Keratinocyte (primary cell): ENCODE results near the gene ROR1.

Source experiments
- EZH2 ChIP-seq: IDR thresholded peaks from one replicate; pipeline ENCODE4 v1.6.1; 2012; ENCODE audit warnings: inconsistent platforms, mild to moderate bottlenecking, low read length, moderate library complexity
- TF ChIP-seq, protein P1 (sequence below), 3 experiments: IDR thresholded peaks in 1 of 3; conservative IDR thresholded peaks in 1 of 3; optimal IDR thresholded peaks in 1 of 3; 2 replicates in 2 of 3; 3 replicates in 1 of 3; pipeline versions ENCODE3 to v1.5.1; 2011; ENCODE audit warnings: low read length in 3 of 3, mild to moderate bottlenecking in 3 of 3, moderate library complexity in 2 of 3, control low read depth in 1 of 3, inconsistent platforms in 1 of 3; ENCODE audit not compliant: insufficient read depth in 2 of 3; ENCODE audit errors: extremely low read depth in 1 of 3

DNA sequence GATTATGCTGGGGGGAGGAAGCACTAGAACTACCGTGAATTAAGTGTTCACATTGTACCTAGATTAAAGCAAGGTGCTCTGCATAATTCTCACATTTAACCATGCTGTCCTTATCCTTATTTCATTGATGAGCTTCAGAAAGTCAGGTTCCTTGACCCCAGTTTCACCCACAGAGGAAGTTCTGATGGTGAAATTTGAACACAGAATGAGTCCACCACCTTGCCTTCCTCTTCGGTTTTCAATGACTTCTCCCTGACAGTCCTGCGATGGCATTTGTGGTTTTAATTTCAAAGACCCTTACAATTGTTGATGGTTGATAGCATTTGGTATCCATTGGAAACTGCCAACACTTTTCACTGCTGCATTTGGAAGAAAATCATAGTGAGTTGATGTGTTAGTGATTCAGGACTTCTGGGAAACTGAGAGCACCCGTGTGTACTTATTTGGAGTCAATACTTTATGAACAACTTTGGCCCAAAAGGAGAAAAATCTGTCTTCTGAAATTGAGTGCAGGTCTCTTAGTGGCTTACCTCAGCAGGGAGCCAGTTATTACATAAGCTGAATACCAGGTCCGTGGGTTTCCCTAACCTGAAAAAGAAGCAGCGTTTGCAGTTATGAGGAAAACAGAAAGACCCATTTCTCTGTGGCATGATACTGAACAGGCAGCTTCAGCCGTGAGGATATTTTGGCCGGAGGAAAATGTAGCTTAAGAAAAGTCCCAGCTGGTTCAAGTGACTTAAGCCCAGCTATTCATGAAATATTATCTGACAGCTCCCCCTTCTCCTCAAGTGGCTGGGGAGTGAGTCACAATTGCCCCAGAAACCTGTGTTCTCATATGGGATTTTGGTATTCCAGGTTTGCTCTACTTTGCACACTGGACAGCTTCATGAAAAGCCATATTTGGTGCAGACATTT, 47.5 kb downstream of the ROR1 start:
- TF ChIP-seq, protein P1, sequence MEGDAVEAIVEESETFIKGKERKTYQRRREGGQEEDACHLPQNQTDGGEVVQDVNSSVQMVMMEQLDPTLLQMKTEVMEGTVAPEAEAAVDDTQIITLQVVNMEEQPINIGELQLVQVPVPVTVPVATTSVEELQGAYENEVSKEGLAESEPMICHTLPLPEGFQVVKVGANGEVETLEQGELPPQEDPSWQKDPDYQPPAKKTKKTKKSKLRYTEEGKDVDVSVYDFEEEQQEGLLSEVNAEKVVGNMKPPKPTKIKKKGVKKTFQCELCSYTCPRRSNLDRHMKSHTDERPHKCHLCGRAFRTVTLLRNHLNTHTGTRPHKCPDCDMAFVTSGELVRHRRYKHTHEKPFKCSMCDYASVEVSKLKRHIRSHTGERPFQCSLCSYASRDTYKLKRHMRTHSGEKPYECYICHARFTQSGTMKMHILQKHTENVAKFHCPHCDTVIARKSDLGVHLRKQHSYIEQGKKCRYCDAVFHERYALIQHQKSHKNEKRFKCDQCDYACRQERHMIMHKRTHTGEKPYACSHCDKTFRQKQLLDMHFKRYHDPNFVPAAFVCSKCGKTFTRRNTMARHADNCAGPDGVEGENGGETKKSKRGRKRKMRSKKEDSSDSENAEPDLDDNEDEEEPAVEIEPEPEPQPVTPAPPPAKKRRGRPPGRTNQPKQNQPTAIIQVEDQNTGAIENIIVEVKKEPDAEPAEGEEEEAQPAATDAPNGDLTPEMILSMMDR (optimal IDR thresholded peaks at IDR 0.05 in 1 of 3, IDR thresholded peaks at IDR 0.05 in 1 of 3, conservative IDR thresholded peaks at IDR 0.05 in 1 of 3; ENCODE audit: extremely low read depth in 1 of 3, insufficient read depth in 2 of 3, low read length in 3 of 3) = no peak
- no peak for TF ChIP-seq EZH2
